ENCODE measurements around the gene LRRC23.
"Not testable (repeated sequence)": the region's sequence is repeated elsewhere in the genome, so short reads cannot be mapped to it uniquely, and the experiment has no call there.

LRRC23 gene

DNA sequence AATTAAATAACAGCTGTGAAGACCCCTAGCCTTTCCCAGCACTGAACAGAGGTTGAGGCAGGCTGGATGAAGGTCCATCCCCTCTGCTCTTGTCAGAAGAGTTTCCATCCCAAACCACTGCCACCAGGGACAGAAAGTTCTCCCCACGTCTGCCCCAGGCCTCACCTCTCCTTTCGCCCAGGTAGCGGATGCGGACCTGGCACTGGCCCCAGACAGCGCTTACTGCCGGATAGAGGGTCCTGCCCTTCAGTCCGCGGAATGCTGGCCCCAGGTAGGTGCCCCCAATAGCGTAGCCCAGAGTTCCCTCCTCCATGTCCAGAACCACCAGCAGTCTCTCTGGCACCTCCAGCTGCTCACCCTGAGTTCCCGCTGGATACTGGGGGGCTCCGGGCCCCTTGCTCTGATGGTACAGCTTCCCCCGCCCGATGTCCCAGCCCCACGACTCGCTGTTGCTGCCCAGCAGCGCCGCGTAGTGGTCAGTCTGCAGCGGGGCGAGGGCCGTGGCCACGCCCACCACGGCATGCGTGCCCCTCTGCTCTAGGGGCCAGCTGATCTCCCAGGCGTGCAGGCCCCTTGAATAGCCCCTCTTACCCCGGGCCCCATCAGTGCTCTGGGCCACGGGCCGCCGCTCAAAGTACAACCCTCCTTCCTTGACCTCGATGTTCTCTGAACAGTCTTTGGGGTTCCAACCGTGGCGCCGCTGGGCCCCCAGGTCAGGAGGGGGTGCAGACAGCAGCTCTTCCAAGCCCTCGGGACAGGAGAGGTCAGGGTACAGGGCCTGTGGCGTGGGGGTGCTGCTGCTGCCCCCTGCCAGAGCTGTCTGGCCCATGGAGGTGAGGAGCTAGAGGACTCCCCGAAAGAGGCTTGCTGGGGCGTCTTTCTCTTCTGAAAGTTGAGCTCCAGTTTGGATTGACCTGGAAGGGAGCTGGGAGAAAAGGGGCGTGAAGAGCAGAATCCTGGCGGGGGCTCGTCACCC lies 32.3 kb upstream of the LRRC23 start:
- peak; percentile 91 for DNase-seq

DNA sequence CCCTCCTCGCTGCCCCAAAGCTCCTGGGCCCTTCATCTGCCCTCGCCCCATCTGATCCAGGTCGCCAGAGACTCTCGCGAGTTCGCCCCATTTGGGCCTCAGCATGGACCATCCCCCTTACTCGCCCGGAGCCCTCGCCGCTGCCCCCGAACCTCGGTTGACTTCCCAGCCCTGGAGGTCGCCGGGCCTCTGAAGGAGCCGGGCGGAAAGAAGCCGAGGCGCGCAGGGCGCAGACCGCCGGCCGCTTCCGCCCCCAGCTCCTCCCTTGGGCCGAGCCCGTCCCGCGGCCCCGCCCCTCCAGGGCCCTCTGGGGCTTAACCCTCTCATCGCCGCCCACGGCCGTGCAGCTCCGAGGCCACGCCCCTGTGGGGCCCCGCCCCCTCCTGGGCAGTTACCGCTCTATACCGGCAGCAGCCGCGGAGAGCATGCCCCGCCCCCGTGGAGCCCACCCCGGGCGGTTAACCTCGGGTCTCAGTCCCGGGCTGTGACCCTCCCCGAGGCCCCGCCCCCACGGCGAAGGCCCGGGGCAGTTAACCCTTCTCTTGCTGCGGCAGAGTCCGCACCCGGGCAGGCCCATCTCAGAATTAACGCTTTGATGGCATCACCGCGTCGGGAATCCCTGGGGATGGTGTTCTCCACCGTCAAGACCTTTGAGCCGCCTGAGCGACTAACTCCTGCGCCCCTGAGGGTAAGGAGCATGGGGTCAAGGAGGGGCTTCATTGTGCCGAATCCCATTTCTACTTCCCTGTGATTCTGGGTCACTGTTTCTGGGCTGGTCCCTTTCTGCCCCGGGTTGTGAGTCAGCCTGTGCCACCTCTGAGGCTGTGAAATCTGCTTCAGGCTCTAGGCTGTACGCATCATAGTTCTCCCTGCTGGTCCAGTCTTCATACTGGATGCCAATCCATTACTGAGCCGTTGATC lies 31.3 kb upstream of the LRRC23 start, which contains the start of gene SPSB2:
SPSB2 (minus strand) TSS at position 210 of the 921 bp plus-strand sequence. CDS start 402 bp downstream, outside the sequence.
- peak; percentile 99 for DNase-seq

DNA sequence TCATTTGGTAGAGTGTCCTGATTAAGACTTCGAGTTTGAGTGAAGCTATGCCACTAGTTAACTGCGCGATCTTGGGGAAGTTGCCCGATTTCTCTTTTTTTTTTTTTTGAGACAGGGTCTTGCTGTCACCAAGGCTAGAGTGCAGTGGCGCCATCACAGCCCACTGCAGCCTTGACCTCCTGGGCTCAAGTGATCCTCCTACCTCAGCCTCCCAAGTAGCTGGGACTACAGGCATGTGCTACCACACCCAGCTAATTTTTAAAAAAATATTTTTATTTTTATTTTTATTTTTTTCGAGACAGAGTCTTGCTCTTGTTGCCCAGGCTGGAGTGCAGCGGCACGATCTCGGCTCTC lies 30.6 kb upstream of the LRRC23 start:
- DNase-seq, result not testable (repeated sequence)

DNA sequence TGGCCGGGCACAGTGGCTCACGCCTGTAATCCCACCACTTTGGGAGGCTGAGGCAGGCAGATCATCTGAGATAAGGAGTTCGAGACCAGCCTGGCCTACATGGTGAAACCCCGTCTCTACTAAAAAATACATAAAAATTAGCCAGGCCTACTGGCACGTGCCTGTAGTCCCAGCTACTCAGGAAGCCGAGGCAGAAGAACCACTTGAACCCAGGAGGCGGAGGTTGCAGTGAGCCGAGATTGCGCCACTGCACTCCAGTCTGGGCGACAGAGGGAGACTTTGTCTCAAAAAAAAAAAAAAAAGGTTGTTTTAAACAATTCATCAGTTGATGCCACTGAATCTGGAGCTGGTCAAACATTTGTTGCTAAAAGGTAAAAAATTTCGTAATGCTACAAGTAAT lies 24.8 kb upstream of the LRRC23 start:
- not testable (repeated sequence) for DNase-seq

DNA sequence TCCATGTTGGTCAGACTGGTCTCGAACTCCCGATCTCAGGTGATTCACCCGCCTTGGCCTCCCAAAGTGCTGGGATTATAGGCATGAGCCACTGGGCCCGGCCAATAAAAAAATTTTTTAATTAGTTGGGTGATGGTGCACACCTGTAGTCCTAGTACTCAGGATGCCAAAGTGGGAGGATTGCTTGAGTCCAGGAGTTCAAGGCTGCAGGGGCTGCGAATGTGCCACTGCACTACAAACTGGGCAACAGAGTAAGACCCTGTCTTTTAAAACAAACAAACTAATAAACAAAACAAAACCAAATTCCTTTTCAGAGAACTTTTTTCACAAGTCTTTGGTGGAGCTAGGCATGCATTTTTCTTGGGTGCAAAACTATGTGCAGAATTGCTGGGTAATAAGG lies 21.4 kb upstream of the LRRC23 start:
- no peak for DNase-seq

DNA sequence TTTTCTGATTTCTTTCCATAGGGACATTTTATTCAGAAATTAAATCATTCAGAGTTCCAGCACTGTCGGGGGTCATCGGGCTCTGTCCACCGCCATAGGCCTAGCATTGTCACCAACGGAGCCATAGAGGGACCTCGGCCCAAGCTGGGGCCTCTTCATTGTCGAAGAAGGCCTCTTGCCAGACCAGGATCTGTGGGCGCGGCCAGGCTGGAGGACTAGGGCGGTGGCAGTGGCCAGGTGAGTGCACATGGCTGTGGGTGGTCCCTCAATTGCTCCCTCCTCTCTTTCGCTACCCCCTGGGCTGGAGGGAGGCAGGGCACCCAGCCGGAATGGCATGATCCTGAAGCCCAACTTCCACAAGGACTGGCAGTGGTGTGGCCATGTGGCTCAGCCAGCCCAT lies 20.9 kb upstream of the LRRC23 start:
- no peak for DNase-seq

DNA sequence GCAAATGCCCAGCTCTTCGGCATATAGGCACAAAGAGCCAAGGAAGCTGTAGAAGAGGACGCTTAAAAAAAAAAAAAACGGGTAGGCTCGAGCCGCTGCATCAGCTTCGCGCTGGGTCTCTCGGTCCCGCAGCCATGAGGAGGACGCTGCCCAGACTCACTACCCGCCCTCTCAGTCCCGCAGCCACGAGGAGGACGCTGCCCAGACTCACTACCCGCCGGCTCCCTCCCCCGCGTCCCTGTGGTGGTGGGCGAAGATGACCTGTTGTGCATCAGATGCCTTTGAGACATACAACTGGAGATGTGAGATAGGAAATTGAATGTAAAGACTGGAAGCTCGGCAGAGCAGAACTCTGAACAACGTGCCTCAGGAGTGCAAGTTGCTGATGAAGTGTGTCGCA lies 20.1 kb upstream of the LRRC23 start:
- DNase-seq, result no peak

DNA sequence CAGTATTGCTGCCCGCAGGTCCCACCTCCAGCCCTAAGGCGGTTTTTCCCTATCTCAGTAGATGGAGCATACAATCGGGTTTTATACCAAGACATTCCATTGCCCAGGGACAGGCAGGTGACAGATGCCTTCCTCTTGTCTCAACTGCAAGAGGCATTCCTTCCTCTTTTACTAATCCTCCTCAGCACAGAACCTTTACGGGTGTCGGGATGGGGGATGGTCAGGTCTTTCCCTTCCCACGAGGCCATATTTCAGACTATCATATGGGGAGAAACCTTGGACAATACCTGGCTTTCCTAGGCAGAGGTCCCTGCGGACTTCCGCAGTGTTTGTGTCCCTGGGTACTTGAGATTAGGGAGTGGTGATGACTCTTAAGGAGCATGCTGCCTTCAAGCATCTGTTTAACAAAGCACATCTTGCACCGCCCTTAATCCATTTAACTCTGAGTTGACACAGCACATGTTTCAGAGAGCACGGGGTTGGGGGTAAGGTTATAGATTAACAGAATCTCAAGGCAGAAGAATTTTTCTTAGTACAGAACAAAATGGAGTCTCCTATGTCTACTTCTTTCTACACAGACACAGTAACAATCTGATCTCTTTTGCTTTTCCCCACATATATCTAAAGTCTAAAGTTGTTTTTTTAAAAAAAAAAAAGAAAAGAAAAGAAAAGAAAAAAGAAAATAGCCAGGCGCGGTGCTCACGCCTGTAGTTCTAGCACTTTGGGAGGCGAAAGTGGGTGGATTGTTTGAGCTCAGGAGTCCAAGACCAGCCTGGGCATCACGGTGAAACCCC lies 18.2 kb upstream of the LRRC23 start:
- DNase-seq, result not testable (repeated sequence)

DNA sequence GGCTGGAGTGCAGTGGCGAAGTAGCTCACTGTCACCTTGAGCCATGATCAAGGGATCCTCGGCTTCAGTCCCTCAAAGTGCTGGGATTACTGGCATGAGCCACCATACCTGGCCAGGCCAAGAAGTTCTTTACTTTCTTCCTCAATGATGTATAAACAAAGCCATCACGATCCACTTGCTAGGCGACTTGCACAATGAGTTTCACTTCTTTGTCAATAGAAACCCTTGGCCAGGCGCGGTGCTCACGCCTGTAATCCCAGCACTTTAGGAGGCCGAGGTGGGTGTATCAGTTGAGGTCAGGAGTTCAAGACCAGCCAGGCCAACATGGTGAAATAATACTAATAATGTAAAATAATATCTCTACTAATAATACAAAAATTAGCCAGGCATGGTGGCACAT lies 17.2 kb upstream of the LRRC23 start:
- no peak for DNase-seq

DNA sequence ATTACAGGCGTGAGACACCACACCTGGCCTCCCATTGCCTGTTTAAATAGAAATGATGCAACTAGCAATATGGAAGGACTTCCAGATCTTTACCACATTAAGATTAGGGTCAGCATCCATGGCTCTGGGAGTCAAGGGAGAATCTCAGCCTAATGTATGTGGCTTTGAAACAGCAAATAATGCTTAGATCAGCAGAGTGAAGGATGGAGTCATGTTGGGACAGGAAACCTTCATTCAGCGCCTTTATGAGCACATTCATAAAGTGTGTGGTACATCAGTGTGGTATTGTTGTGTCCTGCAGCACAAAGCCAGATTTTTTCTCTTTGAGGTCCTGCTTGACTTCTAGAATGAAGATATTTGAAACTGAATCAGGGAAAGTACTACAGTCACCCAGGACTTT lies 16.3 kb upstream of the LRRC23 start:
- DNase-seq, result no peak

DNA sequence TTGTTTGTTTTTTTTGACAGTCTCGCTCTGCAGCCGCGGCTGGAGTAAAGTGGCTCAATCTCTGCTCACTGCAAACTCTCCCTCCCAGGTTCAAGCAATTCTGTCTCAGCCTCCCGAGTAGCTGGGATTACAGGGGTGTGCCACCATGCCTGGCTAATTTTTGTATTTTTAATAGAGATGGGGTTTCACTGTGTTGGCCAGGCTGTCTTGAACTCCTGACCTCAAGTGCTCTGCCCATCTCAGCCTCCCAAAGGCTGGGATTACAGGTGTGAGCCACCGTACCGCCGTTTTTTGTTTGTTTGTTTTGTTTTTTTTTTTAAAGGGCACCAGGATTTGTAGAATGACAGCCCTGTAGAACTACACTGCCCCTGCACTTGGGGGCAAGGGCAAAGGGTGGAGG lies 15.8 kb upstream of the LRRC23 start:
- DNase-seq, result not testable (repeated sequence)

DNA sequence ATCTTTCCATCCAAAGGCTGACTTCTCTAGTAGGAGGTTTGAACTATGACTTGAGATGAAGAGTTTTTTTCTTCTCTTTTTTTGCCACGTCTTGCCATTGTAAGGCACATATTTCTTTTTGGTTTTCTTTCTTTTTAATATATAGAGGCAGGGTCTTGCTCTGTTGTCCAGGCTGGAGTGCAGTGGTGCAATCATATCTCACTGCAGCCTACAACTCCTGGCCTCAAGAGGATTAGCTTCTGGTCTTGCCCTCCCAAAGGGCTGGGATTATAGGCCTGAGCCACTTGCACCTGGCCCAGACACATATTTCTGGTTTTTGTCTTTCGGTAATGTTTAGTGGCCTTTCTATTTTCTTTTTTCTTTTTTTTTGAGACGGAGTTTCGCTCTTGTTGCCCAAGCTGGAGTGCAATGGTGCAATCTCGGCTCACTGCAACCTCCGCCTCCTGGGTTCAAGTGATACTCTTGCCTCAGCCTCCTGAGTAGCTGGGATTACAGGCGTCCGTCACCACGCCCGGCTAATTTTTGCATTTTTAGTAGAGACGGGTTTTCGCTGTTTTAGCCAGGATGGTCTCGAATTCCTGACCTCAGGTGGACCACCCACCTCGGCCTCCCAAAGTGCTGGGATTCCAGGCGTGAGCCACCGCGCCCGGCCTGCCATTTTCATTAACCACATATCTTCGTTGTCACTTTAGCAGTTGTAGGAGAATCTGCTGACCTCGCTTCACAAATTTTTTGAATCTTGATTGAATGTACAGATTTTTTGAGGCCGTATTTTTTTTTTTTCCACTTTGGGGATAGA lies 14.6 kb upstream of the LRRC23 start:
- not testable (repeated sequence) for DNase-seq

DNA sequence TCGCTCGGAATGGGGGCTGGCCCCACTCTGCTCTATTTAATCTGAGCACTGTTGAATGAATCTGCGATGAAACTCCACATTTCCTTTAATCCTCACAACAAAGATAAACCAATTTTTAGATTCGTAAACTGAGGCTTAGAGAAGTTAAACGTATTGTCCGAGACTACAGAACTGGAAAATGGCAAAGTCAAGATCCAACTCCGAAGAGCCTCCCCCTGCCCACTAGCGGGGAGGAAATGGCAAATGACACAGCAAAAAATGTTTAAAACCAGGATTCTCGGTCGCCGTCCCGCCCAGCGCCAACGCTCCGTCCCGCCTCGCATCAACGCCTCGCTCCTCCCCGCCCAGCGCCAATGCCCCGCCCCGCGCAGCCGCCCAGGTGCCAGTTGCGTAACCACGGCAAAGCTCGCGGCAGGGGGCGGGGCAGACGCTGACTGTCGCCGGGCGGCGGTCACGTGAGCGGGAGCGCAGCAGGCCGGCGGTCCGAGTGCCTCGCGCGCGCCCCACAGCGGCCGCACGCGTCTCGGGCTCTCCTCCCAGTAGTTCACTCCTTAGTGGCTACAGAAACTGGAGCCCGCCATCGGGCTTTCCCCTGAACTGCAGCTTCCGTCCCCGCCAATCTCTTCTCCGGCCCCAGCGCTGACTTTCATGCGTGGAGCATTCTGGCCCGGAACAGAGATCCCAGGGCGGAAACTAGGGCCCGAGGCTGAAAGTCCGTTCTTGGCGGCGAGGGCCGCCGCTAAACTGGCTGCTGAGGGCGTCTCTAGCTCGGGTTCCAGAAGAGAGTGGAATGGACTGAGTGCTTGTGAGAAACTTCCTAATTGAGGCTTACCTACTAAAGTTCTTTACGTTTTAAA lies 13.6 kb upstream of the LRRC23 start:
- DNase-seq, result peak; percentile 98

DNA sequence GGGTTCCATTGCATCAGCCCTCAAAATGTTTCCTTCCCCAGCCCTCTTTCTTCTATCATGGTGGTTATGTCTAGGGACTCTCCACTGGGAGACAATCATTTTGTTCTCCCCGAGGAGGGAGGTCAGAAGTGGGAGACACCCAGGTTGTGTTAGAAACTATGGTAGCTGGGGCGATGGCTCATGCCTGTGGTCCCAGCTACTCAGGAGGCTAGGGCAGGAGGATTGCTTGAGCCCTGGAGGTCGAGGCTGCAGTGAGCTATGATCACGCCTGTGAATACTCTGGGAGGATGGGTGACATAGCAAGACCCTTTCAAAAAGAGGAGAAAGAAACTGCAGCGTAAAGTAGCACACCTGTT lies 13.0 kb upstream of the LRRC23 start:
- no peak for DNase-seq

DNA sequence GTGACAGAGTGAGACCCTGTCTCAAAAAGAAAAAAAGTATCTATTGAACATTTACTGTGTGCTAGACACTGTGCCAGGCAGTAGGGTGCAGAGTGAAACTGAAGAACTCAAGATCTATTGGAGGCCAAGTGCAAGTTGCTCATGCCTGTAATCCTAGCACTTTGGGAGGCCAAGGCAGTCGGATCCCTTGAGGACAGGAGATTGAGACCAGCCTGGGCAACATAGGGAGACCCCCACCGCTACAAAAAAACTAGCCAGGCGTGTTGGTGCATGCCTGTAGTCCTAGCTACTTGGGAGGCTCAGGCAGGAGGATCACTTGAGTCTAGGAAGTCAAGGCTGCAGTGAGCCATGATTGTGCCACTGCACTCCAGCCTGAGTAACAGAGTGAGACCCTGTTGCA lies 11.9 kb upstream of the LRRC23 start:
- not testable (repeated sequence) for DNase-seq

DNA sequence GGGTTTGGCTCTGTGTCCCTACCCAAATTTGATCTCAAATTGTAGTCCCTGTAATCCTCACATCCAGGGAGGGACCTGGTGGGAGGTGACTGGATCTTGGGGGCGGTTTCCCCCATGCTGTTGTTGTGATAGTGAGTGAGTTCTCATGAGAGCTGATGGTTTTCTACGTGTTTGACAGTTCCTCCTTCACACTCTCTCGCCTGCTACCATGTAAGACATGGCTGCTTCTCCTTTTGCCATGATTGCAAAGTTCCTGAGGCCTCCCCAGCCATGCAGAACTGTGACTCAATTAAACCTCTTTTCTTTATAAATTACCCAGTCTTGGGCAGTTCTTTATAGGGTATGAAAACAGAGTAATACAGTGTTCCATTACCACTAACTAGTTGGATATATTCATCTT lies 10.3 kb upstream of the LRRC23 start:
- no peak for DNase-seq

DNA sequence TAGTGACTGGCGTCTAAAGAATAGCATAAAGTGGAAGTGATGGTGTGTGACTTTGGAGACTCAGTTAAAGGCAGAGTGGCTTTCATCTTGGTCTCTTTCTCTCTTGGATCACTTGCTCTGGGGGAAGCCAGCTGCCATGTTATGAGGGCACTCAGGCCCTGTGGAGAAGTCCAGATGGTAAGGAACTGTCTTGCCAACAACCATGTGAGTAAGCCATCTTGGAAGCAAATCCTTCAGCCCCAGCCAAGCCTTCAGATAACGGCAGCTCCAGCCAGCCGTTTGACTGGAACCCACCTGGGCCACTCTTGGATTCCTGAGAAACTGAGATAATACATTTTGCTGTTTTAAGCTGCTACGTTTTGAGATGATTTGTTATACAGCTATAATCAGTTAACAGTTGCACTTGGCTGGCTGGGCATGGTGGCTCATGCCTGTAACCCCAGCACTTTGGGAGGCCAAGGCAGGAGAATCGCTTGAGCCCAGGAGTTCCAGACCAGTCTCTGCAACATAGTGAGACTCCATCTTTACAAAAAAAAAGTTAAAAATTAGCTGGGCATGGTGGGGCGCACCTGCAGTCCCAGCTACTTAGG lies 7.7 kb upstream of the LRRC23 start:
- no peak for DNase-seq

DNA sequence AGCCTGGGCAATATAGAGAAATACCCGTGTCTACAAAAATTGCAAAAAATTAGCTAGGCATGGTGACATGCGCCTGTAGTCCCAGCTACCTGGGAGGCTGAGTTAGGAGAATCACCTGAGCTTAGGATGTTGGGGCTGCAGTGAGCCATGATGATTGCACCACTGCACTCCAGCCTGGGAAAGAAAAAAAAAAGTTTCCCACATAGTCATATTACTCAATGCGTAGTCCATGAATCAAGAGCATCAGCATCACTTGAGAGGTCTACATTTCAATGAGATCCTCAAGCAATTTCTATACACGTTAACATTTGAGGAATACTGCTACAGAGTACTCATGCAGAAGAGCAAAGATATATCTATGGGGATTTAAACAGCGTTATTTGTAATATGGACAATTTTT lies 5.2 kb upstream of the LRRC23 start:
- no peak for DNase-seq

DNA sequence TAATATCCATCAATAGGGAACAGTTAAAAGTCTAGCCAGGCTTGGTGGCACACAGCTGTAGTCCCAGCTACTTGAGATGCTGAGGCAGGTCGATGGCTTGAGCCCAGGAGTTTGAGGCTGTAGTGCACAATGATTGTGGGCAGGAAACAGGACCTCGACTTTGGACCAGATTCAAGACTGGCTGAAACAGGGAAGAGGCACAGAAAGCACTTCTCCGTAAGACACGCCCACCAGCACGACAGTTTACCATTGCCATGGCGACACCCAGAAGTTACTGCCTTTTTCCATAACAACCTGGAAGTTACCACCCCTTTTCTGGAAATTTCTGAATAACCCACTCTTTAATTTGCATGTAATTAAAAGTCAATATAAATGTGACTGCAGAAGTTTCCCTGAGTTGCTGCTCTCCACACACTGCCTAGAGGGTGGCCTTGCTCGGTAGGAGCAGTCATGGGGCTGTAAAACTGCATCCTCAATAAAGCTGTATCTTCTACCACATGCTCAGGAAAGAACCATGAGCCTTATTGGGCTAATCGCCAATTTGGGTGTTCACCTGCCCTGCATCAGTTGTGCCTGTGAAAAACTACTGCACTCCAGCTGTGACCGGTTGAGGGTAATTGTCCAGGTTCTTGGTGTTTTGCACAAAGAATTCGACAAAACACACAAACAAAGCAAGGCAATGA lies 4.6 kb upstream of the LRRC23 start:
- DNase-seq, result no peak

DNA sequence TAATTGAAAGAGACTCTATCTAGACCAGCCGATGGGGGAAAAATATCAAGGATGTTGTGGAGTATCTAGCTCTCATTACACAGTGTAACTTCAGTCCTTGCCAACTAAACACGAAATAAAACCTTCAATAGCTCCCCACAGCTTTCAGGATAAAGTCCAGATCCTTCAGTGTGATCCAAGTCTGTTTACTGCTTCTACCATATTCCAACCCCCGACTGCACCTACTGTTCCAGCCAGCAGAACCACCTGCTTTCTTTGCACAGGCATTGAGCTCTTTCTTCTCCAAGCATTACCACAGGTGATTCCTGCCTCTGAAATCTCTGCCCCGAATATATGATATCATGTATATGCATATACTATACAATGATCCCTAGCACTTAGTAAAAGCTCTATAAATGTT lies 2.2 kb upstream of the LRRC23 start:
- no peak for DNase-seq
